ENCODE data around the gene SCNN1B.

SCNN1B gene

GRCh38 chr16:23288209-23288608, 13.9 kb upstream of the SCNN1B start:
- CTCF ChIA-PET, result interaction anchor here (0.6 to 0.7 kb wide), 2 partner anchors 18 to 50 kb away, joined by 4 to 5 read pairs; no protein-coding TSS in a partner anchor
- Histone ChIP-seq H3K4me1 (ENCODE audit: control insufficient read depth, insufficient read depth, low read length) (no peaks in the 10 kb centered on the region), H3K27ac (ENCODE audit: extremely low read depth, low read depth, low read length) (no peak overlapping the region), H3K9me3 (ENCODE audit: control insufficient read depth, insufficient read depth, low read depth, low read length) (no peaks in the 10 kb centered on the region), H3K4me3 (ENCODE audit: low read depth, low read length) (no peak overlapping the region), H3K36me3 (ENCODE audit: control insufficient read depth in 2 of 2, insufficient read depth in 1 of 2, low read length in 2 of 2) (no peaks in the 10 kb centered on the region)
- TF ChIP-seq KLF10 (tag by site-specific recombination; IDR thresholded peaks at IDR 0.05) (no peak), ZNF335 (tag by site-specific recombination; conservative IDR thresholded peaks at IDR 0.05) (no peak), KLF8 (tag by site-specific recombination; IDR thresholded peaks at IDR 0.05) (no peak), OVOL3 (tag by site-specific recombination; IDR thresholded peaks at IDR 0.05) (no peak), FEZF1 (tag by site-specific recombination; IDR thresholded peaks at IDR 0.05) (no peak), ZNF26 (tag by site-specific recombination; IDR thresholded peaks at IDR 0.05) (no peak), ZNF843 (tag by site-specific recombination; IDR thresholded peaks at IDR 0.05) (no peak), ZNF433 (tag by site-specific recombination; IDR thresholded peaks at IDR 0.05; ENCODE audit: low read depth) (no peak), ZNF488 (tag by site-specific recombination; IDR thresholded peaks at IDR 0.05) (no peak), ZNF132 (tag by site-specific recombination; IDR thresholded peaks at IDR 0.05; ENCODE audit: borderline replicate concordance) (no peak), ZNF549 (tag by site-specific recombination; IDR thresholded peaks at IDR 0.05) (no peak), GLIS2 (tag by site-specific recombination; IDR thresholded peaks at IDR 0.05) (no peak), TCF7L2 (IDR thresholded peaks at IDR 0.05; ENCODE audit: borderline replicate concordance, low read depth, low read length) (no peak), SALL2 (tag by site-specific recombination; IDR thresholded peaks at IDR 0.05; ENCODE audit: borderline replicate concordance) (no peak), ZNF184 (tag by site-specific recombination; IDR thresholded peaks at IDR 0.05) (no peak)
- TF ChIP-seq, protein P1, sequence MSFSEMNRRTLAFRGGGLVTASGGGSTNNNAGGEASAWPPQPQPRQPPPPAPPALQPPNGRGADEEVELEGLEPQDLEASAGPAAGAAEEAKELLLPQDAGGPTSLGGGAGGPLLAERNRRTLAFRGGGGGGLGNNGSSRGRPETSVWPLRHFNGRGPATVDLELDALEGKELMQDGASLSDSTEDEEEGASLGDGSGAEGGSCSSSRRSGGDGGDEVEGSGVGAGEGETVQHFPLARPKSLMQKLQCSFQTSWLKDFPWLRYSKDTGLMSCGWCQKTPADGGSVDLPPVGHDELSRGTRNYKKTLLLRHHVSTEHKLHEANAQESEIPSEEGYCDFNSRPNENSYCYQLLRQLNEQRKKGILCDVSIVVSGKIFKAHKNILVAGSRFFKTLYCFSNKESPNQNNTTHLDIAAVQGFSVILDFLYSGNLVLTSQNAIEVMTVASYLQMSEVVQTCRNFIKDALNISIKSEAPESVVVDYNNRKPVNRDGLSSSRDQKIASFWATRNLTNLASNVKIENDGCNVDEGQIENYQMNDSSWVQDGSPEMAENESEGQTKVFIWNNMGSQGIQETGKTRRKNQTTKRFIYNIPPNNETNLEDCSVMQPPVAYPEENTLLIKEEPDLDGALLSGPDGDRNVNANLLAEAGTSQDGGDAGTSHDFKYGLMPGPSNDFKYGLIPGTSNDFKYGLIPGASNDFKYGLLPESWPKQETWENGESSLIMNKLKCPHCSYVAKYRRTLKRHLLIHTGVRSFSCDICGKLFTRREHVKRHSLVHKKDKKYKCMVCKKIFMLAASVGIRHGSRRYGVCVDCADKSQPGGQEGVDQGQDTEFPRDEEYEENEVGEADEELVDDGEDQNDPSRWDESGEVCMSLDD (tag by site-specific recombination; IDR thresholded peaks at IDR 0.05), result no peak
- POLR2A ChIA-PET, result interaction anchor here (0.6 kb wide), 1 partner anchor 293 kb away, joined by 3 read pairs; no protein-coding TSS in a partner anchor

DNA sequence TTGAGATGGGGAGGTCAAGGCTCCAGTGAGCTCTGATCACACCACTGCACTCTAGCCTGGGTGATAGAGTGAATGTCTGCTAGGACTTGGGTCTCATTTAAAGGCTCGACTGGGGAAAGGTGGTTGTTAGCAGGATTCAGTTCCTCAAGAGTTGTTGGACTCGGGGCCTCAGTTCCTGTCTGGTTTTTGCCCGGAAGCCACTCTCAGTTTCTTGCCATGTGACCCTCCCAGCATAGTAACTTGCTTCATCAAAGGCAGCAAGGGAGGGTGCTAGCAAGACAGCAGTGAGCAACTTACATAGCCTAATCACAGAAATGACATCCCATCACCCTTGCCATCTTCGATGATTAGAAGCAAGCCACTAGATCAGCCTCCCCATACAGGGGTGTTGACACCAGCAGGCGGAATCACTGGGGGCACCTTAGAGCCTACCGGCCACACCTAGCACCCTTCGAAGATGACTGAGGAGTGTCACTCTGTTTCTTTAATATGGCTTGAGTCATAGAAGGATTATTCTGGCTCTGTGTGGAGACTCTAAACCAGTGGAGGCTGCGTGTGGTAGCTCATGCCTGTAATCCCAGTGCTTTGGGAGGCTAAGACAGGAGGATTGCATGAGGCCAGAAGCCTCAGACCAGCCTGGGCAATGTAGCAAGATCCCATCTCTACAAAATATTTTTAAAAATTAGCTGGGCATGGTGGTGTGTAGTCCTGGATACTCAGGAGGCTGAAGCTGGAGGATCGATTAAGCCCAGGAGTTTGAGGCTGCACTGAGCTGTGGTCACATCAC, 13.2 kb upstream of the SCNN1B start:
- POLR2A ChIA-PET, result no interaction called here

More for the DNA sequence above, 13.2 kb upstream of the SCNN1B start:
- no peak overlapping the region for H3K4me3 ChIP-seq (ENCODE audit: low read depth, low read length)
- TF ChIP-seq IKZF3 (tag by site-specific recombination; IDR thresholded peaks at IDR 0.05), result no peak
- 0 out of 2 replicates have a peak, but pooled peaks have one; percentile 35 for TF ChIP-seq ZNF121 (tag by site-specific recombination; IDR thresholded peaks at IDR 0.05)
- no peaks in the 10 kb centered on the region for H3K4me1 ChIP-seq (ENCODE audit: control insufficient read depth, insufficient read depth, low read length)
- CTCF ChIA-PET, result interaction anchor here (0.7 kb wide), 1 partner anchor 1689 kb away, joined by 3 read pairs; no protein-coding TSS in a partner anchor
- no peaks in the 10 kb centered on the region for H3K36me3 ChIP-seq (ENCODE audit: control insufficient read depth in 2 of 2, insufficient read depth in 1 of 2, low read length in 2 of 2)
- no peaks in the 10 kb centered on the region for H3K9me3 ChIP-seq (ENCODE audit: control insufficient read depth, insufficient read depth, low read depth, low read length)
- H3K27ac ChIP-seq (ENCODE audit: extremely low read depth, low read depth, low read length), result no peak overlapping the region

Measured in HEK293 (cell line).